Memory B cell (primary cell): ENCODE measurements around the gene RUVBL1.
"Not testable (repeated sequence)": the region's sequence is repeated elsewhere in the genome, so short reads cannot be mapped to it uniquely, and the experiment has no call there.

Experiments used
- ATAC-seq: fragments of 150-1000 bp; cut with Tn5 transposase; 2 replicates; pipeline ENCODE4 v1.10.0; 2021; ENCODE audit warnings: low read depth, mild to moderate bottlenecking, moderate library complexity
- DNase-seq, 2 donors: peaks; one replicate each; pipeline ENCODE4 v3.0.0; 2022; ENCODE audit warnings: low spot score in 2 of 2
- H3K27ac Mint-ChIP-seq: one replicate; pipeline ENCODE4 v1.8.0; 2022; ENCODE audit warnings: mild to moderate bottlenecking, moderate library complexity, mixed read lengths
- H3K27me3 Mint-ChIP-seq: one replicate; pipeline ENCODE4 v1.8.0; 2022; ENCODE audit warnings: mixed read lengths
- H3K36me3 Mint-ChIP-seq: one replicate; pipeline ENCODE4 v1.8.0; 2022; ENCODE audit warnings: mild to moderate bottlenecking, mixed read lengths
- H3K4me1 Mint-ChIP-seq: one replicate; pipeline ENCODE4 v1.8.0; 2022; ENCODE audit warnings: mixed read lengths
- H3K4me3 Mint-ChIP-seq: one replicate; pipeline ENCODE4 v1.8.0; 2022; ENCODE audit warnings: mild to moderate bottlenecking, moderate library complexity, mixed read lengths
- H3K9me3 Mint-ChIP-seq: one replicate; pipeline ENCODE4 v1.8.0; 2022; ENCODE audit warnings: mixed read lengths

RUVBL1 gene

GRCh38 chr3:128123538-128124368 is at the start of gene RUVBL1:
Gene RUVBL1 (minus strand): TSS chr3:128123812. CDS start chr3:128123724, 88 bp downstream.
- DNase-seq (peak; percentile 85 to 95), ATAC-seq (peak; percentile 95)
- Mint-ChIP-seq H3K36me3 (peaks cover 9% of the 10 kb centered on the region), H3K27me3 (no peaks in the 10 kb centered on the region), H3K9me3 (peaks cover 3% of the 10 kb centered on the region), H3K4me3 (peak within 1 kb of the TSS; percentile 98), H3K4me1 (peaks cover 18% of the 10 kb centered on the region), H3K27ac (peak within 1 kb of the TSS; percentile 96)

GRCh38 chr3:128173200-128173599 is 49.6 kb upstream of the RUVBL1 start:
- H3K9me3 Mint-ChIP-seq, result no peaks in the 10 kb centered on the region
- ATAC-seq, result no peak
- no peak overlapping the region for H3K27ac Mint-ChIP-seq
- no peaks in the 10 kb centered on the region for H3K27me3 Mint-ChIP-seq
- no peaks in the 10 kb centered on the region for H3K36me3 Mint-ChIP-seq
- H3K4me3 Mint-ChIP-seq, result no peak overlapping the region
- no peak for DNase-seq
- H3K4me1 Mint-ChIP-seq, result peaks cover 31% of the 10 kb centered on the region

GRCh38 chr3:128170866-128171516 is 47.4 kb upstream of the RUVBL1 start:
- ATAC-seq, result no peak
- Mint-ChIP-seq H3K27me3 (no peaks in the 10 kb centered on the region), H3K9me3 (no peaks in the 10 kb centered on the region), H3K27ac (no peak overlapping the region), H3K4me3 (no peak overlapping the region), H3K4me1 (peaks cover 28% of the 10 kb centered on the region), H3K36me3 (peaks cover 6% of the 10 kb centered on the region)
- no peak for DNase-seq

- peaks cover 12% of the 10 kb centered on the region for H3K36me3 Mint-ChIP-seq
- no peaks in the 10 kb centered on the region for H3K27me3 Mint-ChIP-seq
- peak overlapping the region; percentile 53 for H3K27ac Mint-ChIP-seq
- no peak overlapping the region for H3K4me3 Mint-ChIP-seq
- peaks cover 28% of the 10 kb centered on the region for H3K4me1 Mint-ChIP-seq
- no peaks in the 10 kb centered on the region for H3K9me3 Mint-ChIP-seq
- DNase-seq (no peak), ATAC-seq (no peak)
Observed at GRCh38 chr3:128168836-128169235, 45.2 kb upstream of the RUVBL1 start.

GRCh38 chr3:128167973-128168674 is 44.5 kb upstream of the RUVBL1 start:
- ATAC-seq, result no peak
- peaks cover 26% of the 10 kb centered on the region for H3K4me1 Mint-ChIP-seq
- H3K36me3 Mint-ChIP-seq, result peaks cover 12% of the 10 kb centered on the region
- H3K9me3 Mint-ChIP-seq, result no peaks in the 10 kb centered on the region
- no peaks in the 10 kb centered on the region for H3K27me3 Mint-ChIP-seq
- DNase-seq, result no peak
- H3K4me3 Mint-ChIP-seq, result no peak overlapping the region
- peak overlapping the region; percentile 53 for H3K27ac Mint-ChIP-seq

GRCh38 chr3:128167646-128167972 is 44.0 kb upstream of the RUVBL1 start:
- DNase-seq, result no peak
- no peak for ATAC-seq
- Mint-ChIP-seq H3K4me1 (peaks cover 26% of the 10 kb centered on the region), H3K27ac (no peak overlapping the region), H3K9me3 (no peaks in the 10 kb centered on the region), H3K27me3 (no peaks in the 10 kb centered on the region), H3K4me3 (no peak overlapping the region), H3K36me3 (peaks cover 12% of the 10 kb centered on the region)

GRCh38 chr3:128166971-128167453 is 43.4 kb upstream of the RUVBL1 start:
- Mint-ChIP-seq H3K36me3 (peaks cover 17% of the 10 kb centered on the region), H3K27ac (no peak overlapping the region), H3K4me3 (no peak overlapping the region), H3K4me1 (peaks cover 30% of the 10 kb centered on the region), H3K27me3 (no peaks in the 10 kb centered on the region), H3K9me3 (no peaks in the 10 kb centered on the region)
- ATAC-seq (no peak), DNase-seq (no peak)

GRCh38 chr3:128163432-128163831 is 39.8 kb upstream of the RUVBL1 start:
- DNase-seq (no peak), ATAC-seq (no peak)
- Mint-ChIP-seq H3K4me3 (no peak overlapping the region), H3K27me3 (no peaks in the 10 kb centered on the region), H3K36me3 (peaks cover 30% of the 10 kb centered on the region), H3K4me1 (peaks cover 32% of the 10 kb centered on the region), H3K9me3 (no peaks in the 10 kb centered on the region), H3K27ac (no peak overlapping the region)

GRCh38 chr3:128160661-128161060 is 37.0 kb upstream of the RUVBL1 start:
- Mint-ChIP-seq H3K9me3 (no peaks in the 10 kb centered on the region), H3K36me3 (peaks cover 36% of the 10 kb centered on the region), H3K4me3 (no peak overlapping the region), H3K27me3 (no peaks in the 10 kb centered on the region), H3K27ac (no peak overlapping the region), H3K4me1 (peaks cover 33% of the 10 kb centered on the region)
- ATAC-seq, result no peak
- no peak for DNase-seq

- Mint-ChIP-seq H3K27me3 (no peaks in the 10 kb centered on the region), H3K4me3 (no peak overlapping the region), H3K4me1 (peaks cover 22% of the 10 kb centered on the region), H3K9me3 (peaks cover 1% of the 10 kb centered on the region), H3K27ac (no peak overlapping the region), H3K36me3 (peaks cover 25% of the 10 kb centered on the region)
- no peak for ATAC-seq
- no peak for DNase-seq
Observed at GRCh38 chr3:128155616-128156360, 32.2 kb upstream of the RUVBL1 start.

GRCh38 chr3:128154354-128154753 is 30.7 kb upstream of the RUVBL1 start:
- H3K36me3 Mint-ChIP-seq, result peaks cover 21% of the 10 kb centered on the region
- peak overlapping the region; percentile 86 for H3K4me3 Mint-ChIP-seq
- peaks cover 13% of the 10 kb centered on the region for H3K4me1 Mint-ChIP-seq
- ATAC-seq, DNase-seq, H3K27me3 Mint-ChIP-seq, H3K9me3 Mint-ChIP-seq: not testable (repeated sequence)
- H3K27ac Mint-ChIP-seq, result peak overlapping the region; percentile 89

GRCh38 chr3:128153156-128154041 is 29.8 kb upstream of the RUVBL1 start, which contains the start of gene EEFSEC:
Gene EEFSEC (plus strand): TSS chr3:128153481. CDS start chr3:128153508, 27 bp downstream.
- Mint-ChIP-seq H3K27ac (peak within 1 kb of the TSS; percentile 89), H3K4me1 (peaks cover 12% of the 10 kb centered on the region), H3K27me3 (no peaks in the 10 kb centered on the region), H3K4me3 (peak within 1 kb of the TSS; percentile 86), H3K9me3 (peaks cover 1% of the 10 kb centered on the region), H3K36me3 (peaks cover 15% of the 10 kb centered on the region)
- peak; percentile 89 for ATAC-seq
- peak; percentile 90 to 97 for DNase-seq
